ENCODE data around the gene AGBL4.

- TF ChIP-seq ZBTB7A (tag by site-specific recombination; IDR thresholded peaks at IDR 0.05; ENCODE audit: low read depth) (no peak), ZNF596 (tag by site-specific recombination; IDR thresholded peaks at IDR 0.05) (no peak), CTCF (tag by site-specific recombination; IDR thresholded peaks at IDR 0.05) (no peak), TCF7L2 (IDR thresholded peaks at IDR 0.05; ENCODE audit: borderline replicate concordance, low read depth, low read length) (no peak), ZSCAN16 (tag by site-specific recombination; IDR thresholded peaks at IDR 0.05) (no peak)
These were observed 1344.8 kb downstream of the AGBL4 start for GRCh38 chr1:48678710-48679505.

All from HEK293 (cell line).